ENCODE measurements around the gene NEURL1.
"Not testable (repeated sequence)": the region's sequence is repeated elsewhere in the genome, so short reads cannot be mapped to it uniquely, and the experiment has no call there.

The NEURL1 gene

DNA sequence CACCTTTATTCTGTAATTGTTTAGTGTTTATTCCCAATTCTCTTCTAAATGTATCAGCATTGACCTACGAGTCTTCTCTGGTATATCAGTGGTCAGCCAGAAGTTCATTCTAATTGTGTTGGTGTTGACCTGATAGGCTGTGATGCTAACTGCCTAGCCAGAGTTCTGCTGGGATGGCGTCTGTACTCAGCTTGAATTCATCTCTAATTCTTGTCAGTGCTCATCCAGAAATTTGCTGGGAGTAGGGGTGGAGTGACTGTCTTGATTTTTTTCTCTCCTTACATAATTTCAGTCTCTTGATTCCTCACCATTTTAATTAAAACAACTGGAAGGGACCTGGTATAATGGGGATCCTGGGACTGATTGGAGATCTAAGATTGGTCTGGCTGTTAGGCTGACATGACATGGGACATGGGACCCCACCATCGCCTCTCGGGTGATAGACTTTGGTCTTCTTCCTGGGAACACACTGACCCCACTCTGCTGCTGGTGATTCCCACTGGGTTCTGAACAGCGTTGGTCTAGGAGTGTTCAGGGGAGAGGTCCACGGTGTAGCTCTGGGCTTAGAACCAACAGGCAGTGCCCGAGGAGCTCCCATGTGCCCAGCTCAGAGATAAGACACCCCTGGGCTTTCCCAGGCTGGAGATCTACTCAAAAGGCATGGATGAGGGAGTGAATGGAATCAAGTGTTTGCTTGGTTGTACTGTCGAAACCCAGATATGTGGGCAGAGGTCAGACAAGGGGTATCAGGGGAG, 3.8 kb downstream of the NEURL1 start:
- DNase-seq, result no peak

DNA sequence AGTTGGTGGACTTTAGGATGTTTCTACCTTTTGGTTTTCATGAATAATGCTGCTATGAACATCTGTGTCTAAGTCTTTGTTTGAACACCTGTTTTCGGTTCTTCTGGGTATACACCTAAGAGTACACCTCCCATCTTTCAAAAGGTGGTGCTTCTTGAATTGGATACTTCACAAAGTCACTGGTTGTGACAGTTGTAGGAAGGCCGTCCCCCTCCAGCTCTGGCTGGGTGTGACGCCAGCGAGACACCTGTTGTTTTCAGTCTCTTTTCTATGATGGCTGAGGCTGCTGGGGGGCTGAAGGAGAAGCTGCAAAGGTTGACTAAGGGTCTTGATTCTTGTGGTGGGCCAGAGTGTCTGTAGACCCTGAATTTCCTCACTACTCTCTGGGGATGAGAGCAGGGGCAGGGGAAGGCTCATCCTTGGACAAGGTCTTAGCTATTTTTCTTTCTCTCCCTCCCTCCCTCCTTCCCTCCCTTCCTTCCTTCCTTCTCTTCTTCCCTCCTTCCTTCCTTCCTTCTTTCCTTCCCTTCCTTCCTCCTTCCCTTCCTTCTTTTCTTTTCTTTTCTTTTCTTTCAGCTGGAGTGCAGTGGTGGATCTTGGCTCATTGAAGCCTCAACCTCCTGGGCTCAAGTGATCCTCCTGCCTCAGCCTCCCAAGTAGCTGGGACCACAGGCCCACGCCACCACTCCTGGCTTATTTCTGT, 5.6 kb downstream of the NEURL1 start:
- no peak for DNase-seq

DNA sequence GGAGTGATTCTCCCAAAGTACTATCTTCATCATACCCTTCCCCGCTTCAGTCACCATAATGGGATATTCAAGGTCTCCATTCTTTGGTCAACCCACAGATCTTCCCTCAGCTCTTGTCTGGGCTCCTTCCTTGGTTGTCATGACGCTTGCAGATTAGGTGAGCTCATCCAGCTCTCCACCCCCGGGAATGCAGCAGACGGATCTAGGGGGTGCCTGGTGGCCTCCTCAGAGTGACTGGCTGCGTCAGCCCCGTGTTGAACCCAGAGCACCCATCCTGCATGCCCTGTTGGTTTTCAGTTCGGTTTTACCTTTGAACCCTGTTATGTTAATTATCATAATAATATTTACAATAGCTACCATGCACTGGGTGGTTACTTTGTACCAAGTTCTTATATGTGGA, 6.4 kb downstream of the NEURL1 start:
- no peak for DNase-seq

DNA sequence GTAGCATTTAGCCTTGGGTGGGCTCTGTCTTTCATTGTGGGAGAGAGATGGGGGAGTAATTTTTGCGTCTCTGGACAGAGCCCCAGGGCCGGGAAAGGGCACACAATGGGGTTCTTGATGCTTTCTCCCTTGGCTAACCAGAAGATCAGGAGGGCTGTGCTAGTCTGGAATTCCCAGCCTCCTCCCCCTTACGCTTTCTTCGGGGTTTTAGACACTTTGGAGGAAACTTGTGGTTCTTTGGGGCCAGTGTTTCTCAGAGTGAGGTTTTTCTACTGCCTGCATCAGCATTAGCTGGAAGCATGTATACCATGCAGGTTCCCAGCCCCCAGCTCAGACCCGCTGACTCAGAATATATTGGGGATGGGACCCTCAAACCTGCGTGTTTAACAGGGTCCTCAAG, 7.0 kb downstream of the NEURL1 start:
- DNase-seq, result no peak

DNA sequence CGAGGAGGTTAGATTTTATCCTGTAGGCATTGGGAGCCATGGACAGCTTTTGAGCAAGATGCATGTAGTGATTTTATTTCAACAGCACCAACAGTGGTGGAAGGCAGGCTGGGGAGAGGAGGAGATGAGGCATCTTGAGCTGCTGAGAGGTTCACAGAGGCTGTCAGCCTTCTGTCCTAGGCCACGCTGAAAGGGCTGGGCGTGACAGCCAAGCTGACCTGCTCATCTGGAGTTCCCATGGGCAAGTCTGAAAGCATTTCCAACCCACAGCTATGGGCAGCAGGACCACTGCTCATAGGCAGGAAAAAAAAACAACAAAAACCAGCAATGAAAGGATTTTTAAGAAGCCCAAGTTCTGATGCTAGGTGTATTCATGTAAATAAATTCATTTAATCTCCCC, 7.7 kb downstream of the NEURL1 start:
- no peak for DNase-seq

DNA sequence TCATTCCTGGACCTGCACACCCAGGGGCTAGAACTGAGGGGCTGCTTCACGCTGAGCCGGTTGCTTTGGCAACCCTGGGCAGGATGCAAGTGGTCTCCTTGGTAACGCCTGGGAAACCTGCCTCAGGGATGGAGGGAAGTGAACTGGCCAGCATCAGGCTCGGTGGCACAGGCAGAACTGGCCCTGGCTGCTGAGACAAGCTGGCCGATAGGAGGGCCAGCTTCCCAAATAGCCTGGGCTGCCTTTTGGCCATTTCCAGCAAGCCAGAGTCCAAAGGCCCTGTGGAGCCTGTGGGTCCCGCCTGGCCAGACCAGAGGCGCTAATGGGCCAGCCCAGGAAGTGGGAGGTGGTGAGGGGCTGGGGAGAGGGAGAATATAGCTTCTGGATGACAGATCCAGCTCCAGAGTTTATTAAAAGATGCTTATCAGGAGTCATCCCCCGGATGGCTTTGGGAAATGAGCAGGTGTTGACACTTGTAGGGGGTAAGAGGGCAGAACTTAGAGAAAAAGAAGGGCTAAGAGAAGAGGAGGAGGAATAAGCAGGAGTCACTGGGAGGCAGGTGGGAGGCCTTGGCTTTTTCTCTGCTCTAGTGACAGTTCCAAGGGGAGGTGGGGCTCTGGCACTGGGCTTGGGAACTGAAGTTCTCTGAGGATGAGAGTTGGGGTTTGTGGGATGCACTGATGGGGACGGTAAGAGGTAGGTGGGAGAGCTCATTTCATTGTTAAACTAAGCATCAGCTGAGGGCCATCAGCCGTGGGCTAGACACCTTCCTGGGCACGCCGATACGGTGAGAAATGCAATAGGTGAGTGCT, 9.6 kb downstream of the NEURL1 start:
- no peak for DNase-seq

DNA sequence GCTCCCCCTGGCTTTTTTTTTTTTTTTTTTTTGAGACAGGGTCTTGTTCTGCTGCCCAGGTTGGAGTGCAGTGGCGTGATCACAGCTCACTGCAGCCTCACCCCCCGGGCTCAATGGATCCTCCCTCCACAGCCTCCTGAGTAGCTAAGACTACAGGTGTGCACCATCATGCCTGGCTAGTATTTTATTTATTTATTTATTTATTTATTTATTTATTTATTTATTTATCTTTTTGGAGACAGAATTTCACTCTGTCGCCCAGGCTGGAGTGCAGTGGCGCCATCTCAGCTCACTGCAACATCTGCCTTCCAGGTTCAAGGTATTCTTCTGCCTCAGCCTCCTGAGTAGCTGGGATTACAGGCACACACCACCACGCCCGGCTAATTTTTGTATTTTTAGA, 10.3 kb downstream of the NEURL1 start:
- not testable (repeated sequence) for DNase-seq

DNA sequence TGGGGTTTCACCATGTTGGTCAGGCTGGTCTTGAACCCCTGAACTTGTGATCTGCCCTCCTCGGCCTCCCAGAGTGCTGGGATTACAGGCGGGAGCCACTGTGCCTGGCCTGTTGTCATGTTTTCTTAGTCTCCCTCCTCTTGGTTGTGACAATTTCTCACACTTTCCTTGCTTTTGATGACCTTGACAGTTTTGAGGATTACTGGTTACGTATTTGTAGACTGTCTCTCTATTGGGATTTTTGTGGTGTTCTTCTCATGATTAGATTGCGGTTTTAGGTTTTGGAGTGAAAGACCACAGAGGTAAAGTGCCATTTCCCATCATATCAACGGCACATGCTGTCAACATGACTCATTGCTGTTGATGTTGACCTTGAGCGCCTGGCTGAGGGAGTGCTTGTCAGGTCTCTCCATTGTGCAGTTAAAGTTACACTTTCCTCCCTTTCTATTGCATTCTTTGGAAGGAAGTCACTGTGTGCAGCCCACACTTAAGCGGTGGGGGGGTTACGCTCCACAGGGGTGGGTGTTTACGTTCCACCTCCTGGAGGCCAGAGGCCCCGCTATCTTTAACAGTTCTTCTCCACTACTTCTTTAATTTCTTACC, 10.8 kb downstream of the NEURL1 start:
- peak; percentile 28 for DNase-seq

DNA sequence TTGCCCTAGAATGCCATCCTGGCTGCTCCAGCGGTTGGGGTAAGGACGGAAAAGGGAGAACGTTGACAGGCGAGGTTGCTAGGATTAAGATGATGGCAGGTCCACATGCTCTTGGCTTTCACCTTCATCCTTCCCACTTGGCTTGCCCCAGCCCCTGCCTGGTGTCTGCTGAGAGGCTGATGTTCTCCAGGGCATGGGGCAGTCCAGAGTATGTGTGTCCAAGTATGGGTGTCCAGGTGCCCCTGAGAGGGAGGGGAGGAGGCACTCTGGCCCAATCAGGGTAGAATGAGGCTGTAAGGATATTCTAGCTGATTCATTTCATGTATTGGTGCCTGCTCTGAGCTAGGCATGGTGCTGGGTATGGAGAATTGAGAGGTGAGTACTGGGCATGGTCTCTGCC, 12.6 kb downstream of the NEURL1 start:
- no peak for DNase-seq

DNA sequence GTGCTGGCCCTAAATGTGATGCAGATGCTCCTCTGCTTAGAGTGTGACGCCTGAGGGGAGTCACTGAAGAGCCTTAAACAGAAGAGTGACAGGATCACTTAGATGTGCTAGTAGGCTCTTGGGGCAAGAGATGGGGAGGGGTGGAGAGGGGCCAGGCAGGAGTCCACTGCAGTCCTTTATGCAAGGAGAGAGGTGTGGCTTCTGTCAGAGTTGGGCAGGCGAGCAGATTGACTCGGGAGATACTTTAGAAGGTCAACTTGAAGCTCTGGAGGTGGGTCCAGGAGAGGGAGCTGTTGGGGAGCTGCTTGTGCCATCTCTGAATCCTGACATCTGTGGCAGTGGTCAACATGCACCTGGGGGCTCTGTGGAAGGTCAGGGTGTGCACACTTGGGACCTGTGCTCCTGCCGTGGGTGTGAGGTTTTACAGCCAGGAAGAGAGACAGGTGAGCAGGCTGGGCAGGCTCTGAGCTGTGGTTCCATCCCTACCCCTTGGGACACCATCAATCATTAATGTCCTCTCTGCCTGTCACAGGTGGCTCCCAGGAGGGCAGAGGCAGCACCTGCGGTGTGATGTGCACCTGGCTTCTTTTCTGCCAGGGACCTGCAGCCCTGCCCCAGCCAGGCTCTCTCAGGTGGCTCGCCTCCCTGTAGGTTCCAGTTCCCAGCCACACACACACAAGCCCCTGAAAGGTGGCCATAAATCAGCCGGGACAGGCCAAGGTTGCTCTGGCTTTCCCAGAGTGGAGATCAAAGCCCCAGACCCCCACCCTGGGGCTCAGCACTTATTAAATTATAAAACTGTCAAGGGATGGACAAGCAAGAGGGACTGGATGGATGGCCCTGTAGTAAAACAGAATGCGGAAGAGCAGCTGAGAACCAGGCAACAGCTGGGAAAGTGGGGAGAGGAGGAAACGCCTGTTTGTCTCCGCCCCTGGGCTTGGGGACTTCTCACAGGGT, 14.0 kb downstream of the NEURL1 start:
- no peak for DNase-seq

DNA sequence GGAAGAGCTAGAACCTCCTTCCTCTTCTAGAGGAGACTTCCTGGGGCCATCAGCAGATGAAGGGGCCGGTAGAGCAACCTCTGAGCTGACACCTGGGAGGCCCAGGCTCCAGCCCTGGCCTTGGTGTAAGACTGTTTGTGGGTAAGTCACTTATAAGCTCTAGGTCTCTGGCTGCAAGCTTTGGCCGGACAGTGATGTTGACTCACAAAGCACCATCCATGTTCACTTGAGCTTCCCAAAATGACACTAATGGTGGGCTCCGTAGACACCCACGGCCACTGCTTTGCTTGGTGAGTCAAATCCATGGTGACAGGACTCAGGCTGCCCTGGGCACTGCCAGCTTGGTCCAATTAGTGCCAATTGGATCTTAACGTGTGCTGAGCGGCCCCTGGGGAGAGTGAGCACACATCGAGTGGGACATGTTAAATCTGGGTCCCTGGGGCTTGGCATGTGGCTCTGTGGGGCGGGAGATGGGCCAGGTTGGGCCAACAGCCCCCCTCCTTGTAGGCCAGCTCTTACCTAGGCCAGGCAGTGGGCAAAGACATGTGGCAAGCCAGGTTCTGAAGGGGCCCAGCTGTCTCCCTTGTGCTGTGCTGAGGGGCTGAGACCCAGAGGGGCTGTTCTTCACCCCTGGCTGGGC, 16.7 kb downstream of the NEURL1 start:
- DNase-seq, result no peak

DNA sequence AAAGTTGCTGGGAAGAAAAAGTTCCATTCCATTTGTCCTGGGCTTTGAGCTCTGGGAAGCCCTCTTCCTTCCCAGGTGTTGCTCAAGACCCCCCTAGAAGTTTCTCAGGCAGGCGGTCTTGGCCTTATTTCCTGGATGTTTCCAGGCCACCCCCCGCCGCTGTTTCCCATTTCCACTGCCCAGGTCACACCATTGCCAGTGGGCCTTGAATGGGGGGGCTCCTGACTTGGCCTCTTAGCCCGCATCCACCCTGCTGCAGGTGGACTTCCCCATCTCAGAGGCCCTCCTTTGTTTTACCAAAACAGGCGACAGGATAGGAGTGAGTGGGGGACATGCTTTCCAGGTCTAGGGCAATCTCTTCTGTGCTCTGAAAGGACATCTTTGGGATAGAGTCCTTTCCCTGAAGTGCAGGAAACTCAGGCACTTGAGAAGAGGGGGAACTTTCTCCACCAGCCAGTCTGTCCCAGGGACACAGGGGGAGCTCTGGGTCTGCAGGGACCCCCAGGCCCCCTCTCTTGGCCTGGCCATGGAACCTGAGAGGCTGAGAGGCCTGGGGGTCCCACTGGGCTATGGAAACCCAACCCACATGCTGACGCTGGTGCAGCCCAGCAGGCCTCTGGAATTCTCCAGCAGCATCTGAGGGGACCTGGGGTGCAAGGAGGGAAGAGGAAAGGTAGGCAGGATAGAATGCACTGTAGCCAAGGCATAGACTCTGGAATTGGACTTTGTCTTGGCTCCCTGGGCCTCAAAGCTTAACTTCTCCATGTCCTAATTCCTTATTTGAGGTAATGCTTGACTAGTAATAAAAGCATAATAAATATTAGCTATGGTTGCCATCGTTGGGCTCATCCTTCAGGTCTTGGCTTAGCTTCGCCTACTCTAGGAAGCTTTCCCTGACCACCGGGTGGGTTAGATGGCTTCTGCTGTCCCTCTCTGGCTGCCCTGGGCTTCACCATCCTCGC, 17.6 kb downstream of the NEURL1 start:
- DNase-seq, result no peak

DNA sequence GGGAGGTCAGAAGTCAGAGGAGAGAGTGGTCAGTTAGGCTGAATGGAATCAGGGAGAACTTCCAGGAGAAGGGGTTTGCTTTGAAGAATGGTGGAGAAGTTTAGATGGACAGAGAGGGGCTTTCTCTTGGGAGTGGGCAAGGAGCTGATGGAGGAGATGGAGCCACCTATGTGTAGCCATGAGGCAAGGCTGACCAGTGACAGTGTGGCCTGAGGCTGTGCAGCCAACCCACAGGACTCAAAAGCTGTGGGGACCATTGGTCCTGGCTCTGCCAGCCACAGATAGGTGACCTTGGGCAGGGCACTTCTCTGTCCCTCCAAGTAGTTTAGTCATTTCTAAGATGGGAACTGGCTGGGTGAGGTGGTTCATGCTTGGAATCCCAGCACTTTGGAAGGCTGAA, 18.7 kb downstream of the NEURL1 start:
- DNase-seq, result no peak

DNA sequence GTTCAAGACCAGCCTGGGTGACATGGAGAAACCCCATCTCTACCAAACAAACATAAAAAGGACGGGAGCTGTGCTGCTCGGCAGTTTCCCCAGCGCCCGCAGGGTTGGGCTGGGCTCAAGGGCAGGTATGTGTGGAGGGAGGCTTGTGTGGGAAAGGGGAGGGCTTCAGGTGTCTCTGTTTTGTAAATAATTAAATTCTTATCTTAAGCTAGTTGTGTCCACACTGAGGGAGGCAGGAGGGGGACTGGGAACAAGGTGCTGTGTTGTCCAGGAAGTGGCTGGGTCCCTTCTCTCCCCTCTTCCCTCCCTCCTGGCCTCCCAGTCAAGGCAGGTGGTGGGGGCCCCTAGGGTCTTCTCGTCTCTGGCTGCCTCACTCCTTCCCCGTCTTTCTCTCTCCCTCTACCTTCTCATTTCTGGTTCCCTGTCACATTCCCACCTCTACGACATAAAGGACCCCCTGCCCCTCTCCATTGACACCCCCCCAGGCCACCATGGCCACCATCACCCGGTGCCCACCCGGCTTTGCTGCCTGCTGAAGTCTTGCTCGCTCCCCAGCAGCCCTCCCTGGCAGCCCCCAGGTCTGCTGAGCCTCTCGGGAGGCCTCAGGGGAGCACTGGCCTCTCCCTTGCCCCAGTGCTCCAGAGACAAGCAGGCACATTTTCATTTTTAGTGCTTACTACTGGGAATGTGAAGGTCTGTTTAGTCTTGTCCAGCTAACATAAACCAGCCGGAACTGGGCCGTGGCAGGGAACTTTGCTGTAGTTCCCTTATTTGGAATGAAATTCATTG, 19.3 kb downstream of the NEURL1 start:
- DNase-seq, result no peak

DNA sequence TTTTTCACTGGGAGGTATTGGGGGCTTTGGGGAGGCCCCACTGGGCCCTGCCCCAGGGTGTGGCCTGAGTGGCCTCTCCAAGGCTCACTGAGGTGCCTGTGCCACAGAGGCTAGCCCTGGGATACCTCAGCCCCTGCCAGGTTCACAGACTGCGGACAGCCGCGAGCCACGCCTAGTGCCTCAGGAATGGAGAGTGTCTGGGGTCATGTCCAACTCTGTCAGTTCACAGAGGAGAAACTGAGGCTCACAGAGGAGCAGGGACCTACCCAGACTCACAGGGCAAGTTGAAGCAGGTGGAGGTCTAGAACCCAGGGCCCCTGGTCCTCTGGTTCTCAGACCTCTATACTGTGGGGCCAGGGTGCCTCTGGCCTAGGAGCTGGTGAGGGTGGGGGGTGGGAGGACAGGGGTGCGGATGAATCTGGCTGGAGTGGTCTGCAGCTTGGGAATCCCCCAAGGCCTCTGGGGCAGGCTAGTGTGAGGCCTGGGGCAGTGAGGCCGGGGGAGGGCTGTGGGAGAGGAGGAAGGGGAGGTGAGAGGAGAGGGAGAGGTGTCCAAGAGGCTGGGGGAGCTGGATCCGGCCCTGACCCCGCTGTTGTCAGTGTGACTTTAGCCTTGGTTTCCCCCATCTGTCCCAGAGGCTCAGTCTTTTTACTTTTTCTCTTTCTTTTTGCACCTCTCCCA, 20.0 kb downstream of the NEURL1 start:
- DNase-seq, result no peak

DNA sequence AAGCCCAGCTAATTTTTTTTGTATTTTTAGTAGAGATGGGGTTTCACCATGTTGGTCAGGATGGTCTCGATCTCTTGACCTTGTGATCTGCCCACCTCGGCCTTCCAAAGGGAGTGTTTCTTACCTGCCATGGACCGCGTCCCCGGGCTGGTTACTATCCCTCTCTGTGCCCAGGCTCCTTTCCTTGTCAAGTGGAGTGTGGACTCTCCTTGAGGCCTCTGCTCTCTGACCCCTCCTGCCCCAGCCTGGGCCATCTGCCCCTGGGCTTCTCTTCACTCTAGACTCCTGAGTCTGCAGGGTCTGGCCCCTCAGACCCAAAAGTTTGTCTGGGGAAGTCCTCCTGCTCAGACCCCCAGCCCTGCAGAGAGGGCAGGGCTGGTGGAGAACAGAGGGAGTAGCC, 20.7 kb downstream of the NEURL1 start:
- DNase-seq, result no peak

DNA sequence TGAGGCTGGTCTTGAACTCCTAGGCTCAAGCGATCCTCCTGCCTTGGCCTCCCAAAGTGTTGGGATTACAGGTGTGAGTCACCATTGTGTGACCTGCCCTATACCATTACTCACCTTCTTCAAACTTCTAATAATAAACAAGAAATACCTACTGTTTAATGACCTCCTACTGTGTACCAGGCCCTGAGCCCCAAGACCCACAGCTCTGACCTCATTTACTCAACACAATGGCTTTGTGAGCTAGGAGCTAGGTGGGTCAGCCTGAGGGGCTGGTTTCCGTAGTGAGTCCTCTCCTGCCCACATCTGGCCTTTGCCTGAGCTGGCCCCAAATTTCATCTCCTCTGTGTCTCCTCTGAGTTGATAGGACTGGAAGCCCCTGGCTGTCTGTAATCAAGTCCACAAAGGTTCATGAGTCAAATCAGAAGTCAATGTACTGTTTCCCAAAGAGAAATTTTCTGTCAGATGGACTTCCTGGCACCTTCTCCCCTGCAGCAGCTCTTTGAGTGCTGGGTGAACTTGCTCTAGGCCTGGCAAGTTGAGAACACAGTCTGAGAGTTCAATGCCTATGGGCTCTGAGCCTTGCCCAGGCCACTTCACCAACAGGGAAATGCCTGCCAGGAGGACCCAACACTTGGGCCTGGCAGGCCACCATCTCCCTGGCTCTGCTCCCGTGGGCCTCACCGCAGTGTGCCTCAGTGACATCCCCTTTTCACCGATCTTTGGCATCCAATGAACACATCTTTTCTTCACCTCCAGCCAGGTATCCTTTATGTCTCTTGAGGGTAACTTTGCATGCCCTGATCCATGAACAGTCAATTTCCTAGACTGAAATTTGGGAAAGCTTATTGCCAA, 24.0 kb downstream of the NEURL1 start:
- no peak for DNase-seq

DNA sequence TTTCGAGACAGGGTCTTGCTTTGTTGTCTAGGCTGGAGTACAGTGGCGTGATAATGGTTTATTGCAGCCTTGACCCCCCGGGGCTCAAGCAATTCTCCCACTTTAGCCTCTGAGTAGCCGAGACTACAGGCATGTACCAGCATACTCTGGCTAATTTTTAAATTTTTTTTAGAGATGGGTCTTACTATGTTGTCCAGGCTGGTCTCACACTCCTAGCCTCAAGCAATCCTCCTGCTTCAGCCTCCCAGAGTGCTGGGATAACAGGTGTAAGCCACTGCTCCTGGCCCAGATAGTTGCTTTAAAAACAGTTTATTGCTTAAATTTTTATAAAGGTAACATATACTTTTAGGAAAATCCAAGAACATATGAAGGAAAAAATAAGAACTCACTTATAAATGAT, 26.3 kb downstream of the NEURL1 start:
- DNase-seq, result no peak
